ENCODE measurements around the gene ADARB1.
A peak's percentile ranks its signal among the peaks of the same experiment; 100 is the strongest.

The ADARB1 gene

DNA sequence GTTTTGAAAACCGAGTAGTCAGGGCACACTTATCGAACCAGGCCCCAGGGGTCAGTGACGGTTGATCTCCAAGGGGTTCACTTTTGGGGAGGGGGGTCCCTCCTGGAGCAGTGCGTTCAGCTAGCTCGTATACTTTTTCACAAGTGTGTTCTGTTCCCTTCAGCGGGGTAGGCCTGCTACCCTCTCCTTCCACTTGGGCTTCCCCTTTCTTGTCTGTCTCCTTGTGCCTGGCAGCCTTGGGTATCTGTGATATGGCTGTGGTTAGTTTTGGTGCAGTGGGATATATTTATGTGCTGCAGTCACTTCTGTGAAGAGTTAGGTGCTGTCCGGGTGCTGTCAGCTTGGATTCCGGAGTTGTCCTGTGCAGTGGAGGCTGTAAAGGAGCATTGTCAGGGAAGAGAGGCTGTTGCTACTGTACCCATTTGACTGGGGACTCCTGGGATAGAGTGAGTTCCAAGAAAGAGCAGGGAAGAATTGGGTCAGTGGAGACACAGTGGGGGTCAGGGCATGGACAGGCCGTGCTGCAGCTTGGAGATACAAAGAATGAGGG lies 29.7 kb downstream of the ADARB1 start:
- intact Hi-C loops (cut with DNase I), result no loop called here
- no peak for DNase-seq

DNA sequence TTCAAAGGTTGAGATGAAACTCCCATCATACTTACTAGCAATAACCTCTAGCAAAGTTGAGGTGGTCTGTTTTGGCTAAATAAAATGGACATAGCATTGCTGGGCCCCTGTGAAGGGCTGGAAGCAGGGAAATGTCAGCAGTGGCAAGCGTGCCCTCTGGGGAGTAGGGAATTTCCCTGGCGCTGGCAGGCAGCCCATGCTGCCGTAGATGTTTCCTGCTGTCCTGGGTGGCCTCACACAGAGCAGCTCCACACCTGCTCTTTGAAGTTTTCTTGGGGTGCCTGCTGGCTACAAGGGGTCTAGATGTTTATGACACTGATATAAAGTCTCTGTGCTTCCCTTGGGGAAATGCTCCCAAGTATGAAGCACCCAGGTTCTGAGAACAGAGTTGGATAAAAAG lies 30.2 kb downstream of the ADARB1 start:
- no peak for DNase-seq
- intact Hi-C loops (cut with DNase I), result no loop called here

DNA sequence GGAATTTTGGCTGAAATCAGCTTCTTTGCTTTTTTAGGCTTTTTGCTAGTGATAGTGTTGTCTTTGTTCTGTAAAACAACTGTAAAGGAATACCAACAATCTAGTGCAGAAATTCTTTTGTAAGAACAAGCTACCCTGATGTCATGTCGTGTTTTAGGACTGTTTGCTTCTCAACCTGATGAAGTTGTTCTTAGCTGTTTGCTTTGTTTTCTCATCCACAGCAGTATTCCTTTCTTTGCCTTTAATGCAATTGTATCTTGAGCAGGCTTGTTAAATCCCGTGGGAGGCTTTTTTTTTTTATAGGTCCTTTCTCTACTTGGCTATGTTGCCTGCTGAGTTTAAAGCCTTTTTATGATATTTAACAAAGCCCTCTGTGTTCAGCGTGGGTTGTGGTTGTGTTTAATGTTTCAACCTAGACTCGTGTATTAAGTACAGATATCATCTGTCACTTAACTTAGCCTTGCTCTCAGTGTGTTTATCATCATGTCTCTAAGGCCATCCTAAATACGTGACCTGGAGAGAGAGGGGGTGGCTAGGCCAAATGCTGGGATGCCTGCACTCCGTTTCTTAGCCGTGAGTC lies 31.6 kb downstream of the ADARB1 start:
- no peak for DNase-seq

DNA sequence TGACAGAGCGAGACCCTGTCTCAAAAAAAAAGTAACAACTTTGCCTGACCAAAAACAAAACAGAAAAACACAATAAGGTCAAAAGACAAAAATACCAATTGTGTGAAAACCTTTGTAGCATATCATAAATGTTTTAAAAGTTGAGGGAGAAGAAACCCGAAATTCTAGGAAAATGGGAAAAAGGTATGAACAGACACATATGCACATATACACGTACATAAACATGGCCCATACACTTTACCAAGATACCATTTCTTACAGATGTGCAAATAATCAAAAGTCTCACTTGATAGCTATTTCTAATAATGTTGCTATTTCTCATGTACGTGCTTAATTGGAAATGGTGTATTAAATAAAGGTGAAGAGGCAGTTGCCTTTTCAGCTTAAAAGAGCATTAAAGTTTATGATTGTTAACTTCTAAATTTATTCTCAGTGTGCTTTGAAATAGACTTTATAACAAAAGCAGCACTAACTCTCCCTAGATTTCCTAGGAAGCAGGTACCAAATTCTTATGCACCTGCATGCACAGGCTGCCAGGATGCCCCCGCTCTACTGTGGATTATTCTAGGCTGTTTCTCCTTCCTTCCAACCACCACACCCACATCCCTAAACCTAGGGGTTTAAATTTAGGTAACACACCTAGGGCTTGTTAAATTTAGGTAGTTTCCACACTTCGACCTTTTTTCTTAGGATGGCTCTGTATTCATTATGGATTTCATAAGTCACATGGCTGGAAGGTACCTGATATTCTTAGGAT lies 33.8 kb downstream of the ADARB1 start:
- intact Hi-C loops (cut with DNase I), result no loop called here
- DNase-seq, result peak in 11 of 42 donors; percentile 31 to 73 (median 45)

More for the DNA sequence above, 31.6 kb downstream of the ADARB1 start:
- intact Hi-C loops (cut with DNase I), result no loop called here

DNA sequence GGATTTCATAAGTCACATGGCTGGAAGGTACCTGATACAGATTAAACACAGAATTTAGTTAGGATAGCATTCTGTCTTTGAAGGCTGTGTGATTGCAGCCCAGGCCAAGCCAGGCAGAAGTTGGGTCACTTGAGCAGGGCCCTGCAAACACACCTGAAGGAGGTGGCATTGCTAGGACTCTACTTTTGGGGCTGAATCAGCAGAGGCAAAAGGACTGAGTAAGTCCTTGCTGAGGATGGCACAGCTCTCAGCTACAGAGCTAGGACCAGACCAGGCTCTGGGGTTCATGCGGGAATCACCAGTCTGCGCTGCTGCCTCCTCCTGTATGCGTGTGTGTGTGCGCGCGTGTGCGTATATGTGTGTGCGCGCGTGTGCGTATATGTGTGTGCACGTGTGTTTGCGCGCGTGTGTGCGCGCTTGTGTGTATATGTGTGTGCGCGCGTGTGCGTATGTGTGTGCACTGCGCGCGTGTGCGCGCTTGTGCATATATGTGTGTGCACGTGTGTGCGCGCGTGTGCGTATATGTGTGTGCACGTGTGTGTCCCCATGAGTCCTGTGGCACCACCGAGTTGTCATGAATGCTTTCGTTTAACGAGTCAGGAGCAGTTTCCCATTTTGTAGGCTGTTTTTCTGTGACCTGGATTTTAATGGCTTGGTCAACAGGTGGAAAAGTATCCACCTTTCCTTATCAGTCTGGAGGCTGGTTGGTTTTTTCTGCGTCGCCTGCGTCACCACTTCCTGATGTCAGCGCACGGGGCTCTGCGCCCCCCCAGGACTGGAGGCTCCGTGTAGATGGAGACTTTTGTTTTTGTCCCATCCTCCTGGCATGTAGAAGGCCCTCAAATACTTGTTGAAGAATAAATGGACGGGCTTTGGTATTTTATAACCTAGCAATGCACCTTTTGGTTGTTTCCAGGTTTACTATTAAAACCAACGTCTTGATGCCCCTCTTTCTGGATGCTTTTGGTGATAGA lies 34.7 kb downstream of the ADARB1 start:
- intact Hi-C loops (cut with DNase I), result no loop called here
- no peak for DNase-seq

DNA sequence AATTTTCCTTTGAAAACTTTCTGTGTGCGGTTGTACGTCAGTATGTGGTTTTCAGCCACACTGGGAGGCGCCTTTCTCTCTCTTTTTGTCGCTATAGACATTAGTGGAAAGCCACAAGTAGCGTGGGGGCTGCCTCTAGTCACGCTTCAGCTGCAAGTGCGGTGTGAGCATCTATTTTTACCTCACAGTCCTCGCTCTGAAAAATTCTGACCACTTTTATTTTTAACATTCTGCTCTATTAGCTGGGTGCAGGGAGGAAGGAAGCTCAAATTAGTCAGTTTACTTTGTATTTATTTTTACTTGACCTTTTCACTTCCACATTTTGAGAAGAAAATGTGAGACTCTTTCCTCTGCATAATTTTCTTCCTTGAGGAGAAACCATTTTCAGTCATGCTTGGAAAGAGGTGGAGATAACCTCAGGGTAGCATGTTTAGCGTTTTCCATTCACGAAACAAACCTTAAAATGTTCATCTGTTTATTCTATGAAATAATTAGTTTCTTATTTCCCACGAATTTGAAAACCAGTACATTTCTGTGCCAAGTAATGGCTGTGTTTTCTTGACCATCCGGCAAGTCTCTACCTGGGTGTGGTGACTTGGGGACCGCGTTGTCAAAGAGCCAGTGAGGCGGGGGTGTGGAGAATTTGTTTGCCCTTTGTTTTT lies 35.6 kb downstream of the ADARB1 start:
- peak in 34 of 42 donors; percentile 28 to 82 (median 52) for DNase-seq
- intact Hi-C loops (cut with DNase I), result no loop called here

DNA sequence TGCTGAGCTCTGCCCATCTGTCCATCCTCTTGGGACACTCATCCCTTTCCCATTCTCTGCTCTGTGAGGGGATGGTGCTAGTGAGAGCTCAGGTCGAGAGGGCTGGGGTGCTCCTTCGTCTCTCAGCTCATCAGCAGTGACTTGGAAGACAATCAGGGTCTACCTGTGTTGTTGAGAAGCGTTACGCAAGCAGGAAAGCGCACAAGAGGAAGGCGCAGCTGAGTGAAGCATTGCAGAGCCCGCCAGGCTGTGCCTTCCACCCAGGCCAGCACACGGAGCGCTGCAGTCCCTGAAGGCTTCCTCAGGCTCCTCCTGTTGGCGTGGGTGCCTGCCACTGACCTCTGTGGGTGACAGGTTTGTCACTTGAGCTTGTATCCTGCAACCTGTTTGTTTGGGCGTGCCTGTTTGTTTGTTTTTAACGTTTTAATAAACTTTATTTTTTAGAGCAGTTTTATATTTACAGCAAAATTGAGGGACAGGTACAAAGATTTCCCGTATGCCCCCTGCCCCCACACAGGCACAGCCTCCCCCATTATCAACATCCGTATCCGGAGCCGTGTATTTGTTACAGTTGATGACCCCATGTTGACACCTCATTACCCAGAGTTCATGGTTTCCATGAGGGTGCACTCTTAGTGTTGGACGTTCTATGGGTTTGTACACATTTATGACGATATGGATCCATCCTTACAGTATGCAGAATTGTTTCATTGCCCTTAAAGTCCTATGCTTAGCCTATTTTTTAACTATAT lies 36.7 kb downstream of the ADARB1 start:
- intact Hi-C loops (cut with DNase I), result no loop called here
- DNase-seq, result peak in 21 of 42 donors; percentile 15 to 74 (median 44)

DNA sequence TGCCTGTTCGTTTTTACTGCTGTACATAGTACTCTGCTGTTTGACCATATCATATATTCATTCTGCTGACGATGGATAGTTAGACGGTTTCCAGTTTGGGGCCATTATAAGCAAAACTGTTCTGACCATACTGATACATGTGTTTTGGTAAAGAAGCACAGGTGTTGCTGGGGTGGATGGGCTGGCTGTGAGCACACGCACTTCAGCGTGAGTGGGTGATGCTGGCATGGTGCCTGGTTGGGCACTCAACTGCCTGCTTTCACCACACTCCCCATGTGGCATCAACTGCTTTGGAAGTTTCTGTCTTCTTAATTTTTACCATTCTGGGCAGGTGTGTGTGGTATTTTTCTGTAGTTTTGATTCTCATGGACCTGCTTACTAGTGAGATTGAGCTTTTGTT lies 37.3 kb downstream of the ADARB1 start:
- intact Hi-C loops (cut with DNase I), result no loop called here
- DNase-seq, result no peak

DNA sequence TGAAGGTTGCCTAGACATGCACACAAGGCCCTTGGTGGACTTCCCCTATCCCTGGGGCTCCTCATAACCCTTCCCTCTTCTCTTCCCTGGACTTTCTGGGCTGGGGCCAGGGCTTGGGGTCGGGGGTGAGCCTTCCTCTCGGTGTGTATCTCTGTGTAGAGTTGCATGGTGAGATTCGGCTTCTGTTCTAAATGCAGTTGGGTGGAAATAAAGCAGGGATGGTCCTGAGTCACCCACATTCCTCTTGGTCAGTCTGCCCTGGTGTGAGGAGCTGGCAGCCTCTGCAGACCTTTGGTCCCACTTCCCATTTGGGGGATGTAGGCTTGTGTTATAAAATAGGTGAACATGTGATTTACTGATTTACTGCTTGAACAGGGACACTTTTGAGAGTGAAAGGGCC lies 38.0 kb downstream of the ADARB1 start:
- intact Hi-C loops (cut with DNase I), result no loop called here
- no peak for DNase-seq

DNA sequence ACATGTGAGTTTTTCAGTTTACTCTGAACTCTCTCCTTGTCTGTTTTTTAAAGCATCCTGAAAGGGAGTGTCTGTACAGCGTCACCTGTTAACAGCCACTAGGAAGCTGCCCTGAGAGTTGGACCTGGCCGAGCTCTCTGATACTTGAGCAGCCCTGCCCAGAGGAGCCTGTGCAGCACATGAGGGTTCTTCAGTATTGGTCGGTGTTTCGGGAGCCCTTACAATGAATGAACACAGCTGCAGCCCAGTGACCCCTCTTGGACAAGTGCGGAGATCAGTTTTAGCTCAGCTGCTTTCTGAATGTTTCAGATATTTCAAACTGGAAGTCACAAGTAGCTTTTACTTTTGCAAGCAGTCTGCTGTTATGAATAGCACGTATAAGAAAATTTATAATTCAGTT lies 39.2 kb downstream of the ADARB1 start:
- intact Hi-C loops (cut with DNase I), result no loop called here
- DNase-seq, result no peak

DNA sequence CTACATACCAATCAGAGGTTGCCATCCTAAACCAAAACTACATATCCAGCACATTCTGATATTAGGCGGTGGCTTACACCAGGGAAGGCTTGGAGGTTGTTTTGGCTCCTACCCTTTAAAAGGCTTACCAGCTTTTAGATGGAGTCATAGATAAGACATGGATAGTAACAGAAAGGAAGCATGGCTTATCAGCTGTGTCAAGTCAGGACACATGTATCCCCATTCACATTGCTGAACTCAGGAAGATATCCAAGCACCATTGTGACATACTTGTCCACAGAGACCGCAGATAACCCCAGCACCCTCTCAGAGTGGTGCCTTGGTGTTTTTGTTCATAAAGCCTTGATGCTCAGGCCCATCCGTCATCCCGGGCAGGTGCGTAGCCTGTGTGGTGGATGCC lies 39.7 kb downstream of the ADARB1 start:
- no peak for DNase-seq
- intact Hi-C loops (cut with DNase I), result no loop called here

DNA sequence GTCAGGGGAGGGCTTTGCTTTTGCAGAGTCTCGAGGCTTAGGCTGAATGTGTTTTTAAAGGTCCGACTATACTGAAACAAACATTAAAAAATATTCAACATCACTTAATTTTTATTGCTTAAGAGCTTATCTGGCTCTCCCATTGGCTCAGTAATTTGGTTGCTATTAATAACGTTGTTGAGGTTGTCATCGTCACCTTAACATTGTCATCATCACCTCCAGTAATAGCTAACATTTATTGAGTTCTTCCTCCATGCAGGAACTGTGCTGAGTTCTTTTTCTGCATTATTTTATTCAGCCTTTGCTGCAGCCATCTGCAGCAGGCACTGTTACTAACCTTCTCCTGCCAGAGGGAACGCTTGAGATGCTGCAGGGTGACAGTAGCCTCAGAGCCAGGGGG lies 40.1 kb downstream of the ADARB1 start:
- no peak for DNase-seq
- intact Hi-C loops (cut with DNase I), result no loop called here

DNA sequence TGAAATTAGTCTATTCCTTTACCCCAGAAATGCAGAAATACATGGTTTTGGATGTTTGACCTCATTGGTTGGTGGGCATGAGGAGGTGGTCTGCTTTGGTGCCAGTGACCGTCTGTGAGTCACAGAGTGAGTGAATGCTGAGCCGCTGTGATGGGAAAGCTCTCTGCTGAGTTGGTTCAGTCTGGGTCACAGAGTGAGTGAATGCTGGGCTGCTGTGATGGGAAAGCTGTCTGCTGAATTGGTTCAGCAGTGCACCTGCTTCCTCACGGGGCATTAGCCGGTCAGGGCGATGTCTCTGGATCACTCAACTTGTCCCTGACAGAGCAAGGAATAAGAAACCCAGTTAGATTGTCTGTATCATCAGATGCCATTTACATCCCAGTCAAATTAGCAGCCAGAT lies 40.8 kb downstream of the ADARB1 start:
- peak in 1 of 42 donors; percentile 39 for DNase-seq
- intact Hi-C loops (cut with DNase I), result no loop called here

DNA sequence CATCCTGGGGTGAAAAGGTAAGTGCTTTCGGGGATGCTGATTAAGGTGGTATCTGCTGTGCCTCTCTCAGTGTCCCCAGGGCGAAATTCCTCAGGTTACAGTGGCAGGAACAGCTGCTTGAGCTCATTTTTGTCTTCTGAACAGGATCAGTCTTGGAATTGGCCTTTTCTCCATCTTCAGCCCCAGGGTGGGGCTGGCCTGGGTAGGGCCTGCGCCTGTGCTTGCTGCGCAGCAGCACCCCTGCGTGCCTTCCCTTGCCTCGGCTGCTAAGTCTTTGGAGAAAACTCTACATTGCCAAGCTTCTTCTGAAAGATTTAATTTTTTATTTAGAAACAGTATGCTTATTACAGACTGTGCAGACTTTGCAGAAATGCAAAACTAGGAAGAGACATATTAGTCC lies 41.7 kb downstream of the ADARB1 start:
- no peak for DNase-seq
- intact Hi-C loops (cut with DNase I), result no loop called here

DNA sequence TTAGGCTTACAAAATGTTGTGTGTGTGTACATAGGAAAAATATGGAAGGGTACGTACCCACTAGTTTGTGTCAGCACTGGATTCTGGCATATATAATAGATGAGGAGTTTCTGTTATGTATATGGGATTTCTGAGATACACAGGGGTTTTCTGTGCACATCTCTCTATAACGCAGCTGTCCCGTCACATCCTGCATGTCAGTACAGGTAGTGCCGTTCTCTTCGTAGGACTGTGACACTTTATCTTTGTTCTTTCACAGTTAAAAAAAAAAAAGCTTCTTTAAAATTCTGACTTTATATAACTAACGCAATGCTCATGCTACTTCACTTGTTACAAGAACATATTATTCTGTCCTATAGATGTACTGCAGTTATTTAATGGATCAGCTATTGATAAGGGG lies 42.9 kb downstream of the ADARB1 start:
- intact Hi-C loops (cut with DNase I), result no loop called here
- no peak for DNase-seq

DNA sequence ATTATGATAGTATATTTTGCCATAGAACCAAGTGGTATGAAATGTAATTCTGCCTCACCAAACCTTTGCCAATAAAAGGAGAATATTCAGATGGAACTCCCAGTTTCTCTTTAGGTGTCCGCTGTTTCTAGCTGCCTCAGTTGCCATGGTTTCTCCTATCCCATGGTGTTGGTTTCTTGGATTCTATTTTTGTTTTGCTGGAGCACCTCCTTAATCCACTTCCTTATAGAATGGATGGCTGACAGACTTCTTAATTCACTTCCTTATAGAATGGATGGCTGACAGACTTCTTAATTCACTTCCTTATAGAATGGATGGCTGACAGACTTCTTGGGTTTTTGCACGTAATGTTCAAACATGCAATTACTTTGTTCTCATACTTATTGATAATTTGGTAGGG lies 43.7 kb downstream of the ADARB1 start:
- intact Hi-C loops (cut with DNase I), result no loop called here
- DNase-seq, result no peak

DNA sequence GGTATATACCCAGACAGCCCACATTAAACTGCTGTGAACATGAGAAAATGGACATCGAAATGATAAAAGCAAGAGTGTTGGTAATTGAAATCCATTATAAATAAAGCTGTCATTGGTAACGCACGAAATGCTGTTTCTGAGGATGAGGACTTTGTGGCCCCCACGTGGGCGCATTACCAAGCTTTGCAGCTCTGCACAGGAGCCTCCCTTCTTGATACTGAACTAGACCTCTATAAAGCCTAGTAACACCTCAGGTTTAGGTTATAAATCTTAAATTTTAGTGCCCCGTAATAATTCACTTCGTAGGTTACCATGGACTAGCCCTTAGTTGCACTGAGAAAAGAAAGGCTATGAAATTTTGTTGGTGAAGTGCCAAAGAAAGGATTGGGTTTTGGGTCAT lies 45.4 kb downstream of the ADARB1 start:
- intact Hi-C loops (cut with DNase I), result no loop called here

DNA sequence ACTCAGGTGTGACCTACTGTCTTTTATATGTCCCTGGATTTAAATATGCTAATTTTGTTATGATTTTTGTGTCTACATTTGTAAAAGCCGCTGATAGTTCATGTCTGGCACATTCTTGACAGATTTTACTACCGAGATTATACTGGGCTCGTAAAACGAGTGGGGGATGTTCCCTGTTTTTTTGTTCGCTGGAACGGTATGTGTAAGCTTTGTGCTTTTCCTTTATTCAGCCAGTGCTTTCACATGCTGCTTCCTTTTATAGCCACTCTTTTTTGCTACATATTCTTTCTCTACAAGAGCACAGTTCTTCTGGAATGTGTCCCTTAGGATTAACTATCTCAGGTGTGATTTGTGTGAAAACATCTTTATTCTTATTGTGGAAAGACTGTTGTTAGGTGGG lies 46.6 kb downstream of the ADARB1 start:
- intact Hi-C loops (cut with DNase I), result no loop called here
- DNase-seq, result no peak

More for the DNA sequence above, 45.4 kb downstream of the ADARB1 start:
- no peak for DNase-seq
